PC-9 (cell line): ENCODE data around the gene ZSWIM1.

Source experiments
- EZH2 ChIP-seq: fragments of 200-600 bp; sonication (generic); IDR thresholded peaks from 2 replicates; pipeline ENCODE4 v1.8.0; 2017; ENCODE audit warnings: antibody characterized with exemption, low read depth
- TF ChIP-seq, protein P1 (sequence below): fragments of 200-600 bp; sonication (generic); conservative IDR thresholded peaks from 2 replicates; pipeline ENCODE4 v1.6.1; 2017; ENCODE audit warnings: mixed run types, antibody characterized with exemption, mild to moderate bottlenecking, moderate library complexity

DNA sequence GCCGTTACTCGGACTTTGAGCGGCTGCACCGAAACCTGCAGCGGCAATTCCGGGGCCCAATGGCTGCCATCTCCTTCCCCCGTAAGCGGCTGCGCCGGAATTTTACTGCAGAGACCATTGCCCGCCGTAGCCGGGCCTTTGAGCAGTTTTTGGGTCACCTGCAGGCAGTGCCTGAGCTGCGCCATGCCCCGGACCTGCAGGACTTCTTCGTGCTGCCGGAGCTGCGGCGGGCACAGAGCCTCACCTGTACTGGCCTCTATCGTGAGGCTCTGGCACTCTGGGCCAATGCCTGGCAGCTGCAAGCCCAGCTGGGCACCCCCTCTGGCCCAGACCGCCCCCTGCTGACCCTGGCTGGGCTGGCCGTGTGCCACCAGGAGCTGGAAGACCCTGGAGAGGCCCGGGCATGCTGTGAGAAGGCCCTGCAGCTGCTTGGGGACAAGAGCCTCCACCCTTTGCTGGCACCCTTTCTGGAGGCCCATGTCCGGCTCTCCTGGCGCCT is 40.3 kb upstream of the ZSWIM1 start:
- TF ChIP-seq, protein P1, sequence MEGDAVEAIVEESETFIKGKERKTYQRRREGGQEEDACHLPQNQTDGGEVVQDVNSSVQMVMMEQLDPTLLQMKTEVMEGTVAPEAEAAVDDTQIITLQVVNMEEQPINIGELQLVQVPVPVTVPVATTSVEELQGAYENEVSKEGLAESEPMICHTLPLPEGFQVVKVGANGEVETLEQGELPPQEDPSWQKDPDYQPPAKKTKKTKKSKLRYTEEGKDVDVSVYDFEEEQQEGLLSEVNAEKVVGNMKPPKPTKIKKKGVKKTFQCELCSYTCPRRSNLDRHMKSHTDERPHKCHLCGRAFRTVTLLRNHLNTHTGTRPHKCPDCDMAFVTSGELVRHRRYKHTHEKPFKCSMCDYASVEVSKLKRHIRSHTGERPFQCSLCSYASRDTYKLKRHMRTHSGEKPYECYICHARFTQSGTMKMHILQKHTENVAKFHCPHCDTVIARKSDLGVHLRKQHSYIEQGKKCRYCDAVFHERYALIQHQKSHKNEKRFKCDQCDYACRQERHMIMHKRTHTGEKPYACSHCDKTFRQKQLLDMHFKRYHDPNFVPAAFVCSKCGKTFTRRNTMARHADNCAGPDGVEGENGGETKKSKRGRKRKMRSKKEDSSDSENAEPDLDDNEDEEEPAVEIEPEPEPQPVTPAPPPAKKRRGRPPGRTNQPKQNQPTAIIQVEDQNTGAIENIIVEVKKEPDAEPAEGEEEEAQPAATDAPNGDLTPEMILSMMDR = no peak
- TF ChIP-seq EZH2 = no peak
